ENCODE data around the gene PIK3AP1. TPM values are rescaled to one million over a fixed set of nuclear protein-coding genes. Genes with fewer than 3 reads are reported as not detected.

Gene PIK3AP1
- total and polyA plus RNA-seq, 10 of the 15 experiments (the other 5 are each of a cell fraction or from before 2014, with no cell fraction given) = 26.2 to 306 (median 119) TPM

- ChIA-PET POLR2A (no interaction called here), RAD21 (ENCODE audit: unreplicated experiment) (no interaction called here), SMC1A (ENCODE audit: uncharacterized antibody, unreplicated experiment) (no interaction called here), CTCF (no interaction called here)
- Histone ChIP-seq H3K27me3 (replicated peaks in 1 of 2; ENCODE audit: control insufficient read depth in 2 of 2, insufficient read depth in 2 of 2, low read length in 1 of 2) (no peaks in the 10 kb centered on the region), H3K4me2 (ENCODE audit: control insufficient read depth, insufficient read depth) (no peak overlapping the region), H3K9me3 (replicated peaks; ENCODE audit: control insufficient read depth, insufficient read depth, low read length) (no peaks in the 10 kb centered on the region), H2AFZ (ENCODE audit: control insufficient read depth, low read depth, low read length) (no peak overlapping the region), H3K36me3 (ENCODE audit: control insufficient read depth in 2 of 2, insufficient read depth in 2 of 2, low read length in 1 of 2) (peaks cover 32 to 62% of the 10 kb centered on the region in 2 experiments), H3K4me1 (ENCODE audit: control insufficient read depth, insufficient read depth, low read length) (no peaks in the 10 kb centered on the region), H4K20me1 (ENCODE audit: control insufficient read depth, insufficient read depth) (no peaks in the 10 kb centered on the region), H3K27ac (ENCODE audit: control insufficient read depth, insufficient read depth) (no peak overlapping the region), H3K4me3 (no peak overlapping the region), H3K9ac (ENCODE audit: control insufficient read depth, insufficient read depth, low read length) (no peak overlapping the region), H3K79me2 (ENCODE audit: control insufficient read depth, insufficient read depth, low read length) (no peaks in the 10 kb centered on the region)
- ATAC-seq (no peak), DNase-seq (ENCODE audit: low read depth, low spot score) (no peak), FAIRE-seq (no peak)
- no peak for TF ChIP-seq BACH1 (IDR thresholded peaks at IDR 0.05; ENCODE audit: borderline replicate concordance)
- TF ChIP-seq, protein P1, sequence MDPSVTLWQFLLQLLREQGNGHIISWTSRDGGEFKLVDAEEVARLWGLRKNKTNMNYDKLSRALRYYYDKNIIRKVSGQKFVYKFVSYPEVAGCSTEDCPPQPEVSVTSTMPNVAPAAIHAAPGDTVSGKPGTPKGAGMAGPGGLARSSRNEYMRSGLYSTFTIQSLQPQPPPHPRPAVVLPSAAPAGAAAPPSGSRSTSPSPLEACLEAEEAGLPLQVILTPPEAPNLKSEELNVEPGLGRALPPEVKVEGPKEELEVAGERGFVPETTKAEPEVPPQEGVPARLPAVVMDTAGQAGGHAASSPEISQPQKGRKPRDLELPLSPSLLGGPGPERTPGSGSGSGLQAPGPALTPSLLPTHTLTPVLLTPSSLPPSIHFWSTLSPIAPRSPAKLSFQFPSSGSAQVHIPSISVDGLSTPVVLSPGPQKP (IDR thresholded peaks at IDR 0.05; ENCODE audit: low read depth, low read length) = no peak
- no peak for TF ChIP-seq GATAD2B (conservative IDR thresholded peaks at IDR 0.05; ENCODE audit: low read depth)
- TF ChIP-seq, protein P2, sequence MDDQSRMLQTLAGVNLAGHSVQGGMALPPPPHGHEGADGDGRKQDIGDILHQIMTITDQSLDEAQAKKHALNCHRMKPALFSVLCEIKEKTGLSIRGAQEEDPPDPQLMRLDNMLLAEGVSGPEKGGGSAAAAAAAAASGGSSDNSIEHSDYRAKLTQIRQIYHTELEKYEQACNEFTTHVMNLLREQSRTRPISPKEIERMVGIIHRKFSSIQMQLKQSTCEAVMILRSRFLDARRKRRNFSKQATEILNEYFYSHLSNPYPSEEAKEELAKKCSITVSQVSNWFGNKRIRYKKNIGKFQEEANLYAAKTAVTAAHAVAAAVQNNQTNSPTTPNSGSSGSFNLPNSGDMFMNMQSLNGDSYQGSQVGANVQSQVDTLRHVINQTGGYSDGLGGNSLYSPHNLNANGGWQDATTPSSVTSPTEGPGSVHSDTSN (IDR thresholded peaks at IDR 0.05; ENCODE audit: insufficient replicate concordance, low read depth, low read length) = no peak
- no peak for TF ChIP-seq ZNF687 (IDR thresholded peaks at IDR 0.05)
- no peak for TF ChIP-seq PML (IDR thresholded peaks at IDR 0.05; ENCODE audit: low read length)
- TF ChIP-seq SKIL (IDR thresholded peaks at IDR 0.05; ENCODE audit: low read depth, poor library complexity, severe bottlenecking) = no peak
- TF ChIP-seq IRF3 (IDR thresholded peaks at IDR 0.05) = no peak
- TF ChIP-seq, protein P3, sequence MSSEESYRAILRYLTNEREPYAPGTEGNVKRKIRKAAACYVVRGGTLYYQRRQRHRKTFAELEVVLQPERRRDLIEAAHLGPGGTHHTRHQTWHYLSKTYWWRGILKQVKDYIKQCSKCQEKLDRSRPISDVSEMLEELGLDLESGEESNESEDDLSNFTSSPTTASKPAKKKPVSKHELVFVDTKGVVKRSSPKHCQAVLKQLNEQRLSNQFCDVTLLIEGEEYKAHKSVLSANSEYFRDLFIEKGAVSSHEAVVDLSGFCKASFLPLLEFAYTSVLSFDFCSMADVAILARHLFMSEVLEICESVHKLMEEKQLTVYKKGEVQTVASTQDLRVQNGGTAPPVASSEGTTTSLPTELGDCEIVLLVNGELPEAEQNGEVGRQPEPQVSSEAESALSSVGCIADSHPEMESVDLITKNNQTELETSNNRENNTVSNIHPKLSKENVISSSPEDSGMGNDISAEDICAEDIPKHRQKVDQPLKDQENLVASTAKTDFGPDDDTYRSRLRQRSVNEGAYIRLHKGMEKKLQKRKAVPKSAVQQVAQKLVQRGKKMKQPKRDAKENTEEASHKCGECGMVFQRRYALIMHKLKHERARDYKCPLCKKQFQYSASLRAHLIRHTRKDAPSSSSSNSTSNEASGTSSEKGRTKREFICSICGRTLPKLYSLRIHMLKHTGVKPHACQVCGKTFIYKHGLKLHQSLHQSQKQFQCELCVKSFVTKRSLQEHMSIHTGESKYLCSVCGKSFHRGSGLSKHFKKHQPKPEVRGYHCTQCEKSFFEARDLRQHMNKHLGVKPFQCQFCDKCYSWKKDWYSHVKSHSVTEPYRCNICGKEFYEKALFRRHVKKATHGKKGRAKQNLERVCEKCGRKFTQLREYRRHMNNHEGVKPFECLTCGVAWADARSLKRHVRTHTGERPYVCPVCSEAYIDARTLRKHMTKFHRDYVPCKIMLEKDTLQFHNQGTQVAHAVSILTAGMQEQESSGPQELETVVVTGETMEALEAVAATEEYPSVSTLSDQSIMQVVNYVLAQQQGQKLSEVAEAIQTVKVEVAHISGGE (CRISPR knock-in tag; IDR thresholded peaks at IDR 0.05) = no peak
- intact Hi-C loops (cut with micrococcal nuclease; ENCODE audit: unreplicated experiment) = no loop called here
- in situ Hi-C loops (cut with MboI) = no loop called here
- TSS peak; percentile 7 for BruUV-seq (replicated peaks)
- WGBS (ENCODE audit: insufficient coverage, insufficient replicate concordance, low lambda C conversion rate, missing lambda C conversion rate) = 96% methylated on average over 3 of the region's 3 CpGs
These were observed 106.7 kb downstream of the PIK3AP1 start for GRCh38 chr10:96613576-96613975.

Data from GM12878 (cell line).